Cardiac muscle cell (in vitro differentiated cells and primary cell): Measurements from ENCODE around the gene MUC16. TPM values are rescaled to one million over a fixed set of nuclear protein-coding genes. Genes with fewer than 3 reads are reported as not detected.

Experiments
- DNase-seq, 2 donors: peaks; one replicate each; pipeline versions ENCODE4 v3.0.0 to v3.0.0-alpha.2; 2010 to 2017; ENCODE audit warnings: low read depth in 1 of 2, low spot score in 1 of 2
- H3K27ac ChIP-seq: fragments of 200-600 bp; sonication (generic); 2 replicates; pipeline ENCODE4 v1.5.1; 2016
- H3K27me3 ChIP-seq: fragments of 200-600 bp; sonication (generic); 2 replicates; pipeline ENCODE4 v1.6.0; 2016; ENCODE audit warnings: control low read depth
- H3K36me3 ChIP-seq: fragments of 200-600 bp; sonication (generic); 2 replicates; pipeline ENCODE4 v1.5.1; 2016; ENCODE audit warnings: control low read depth
- H3K4me1 ChIP-seq: fragments of 200-600 bp; sonication (generic); 2 replicates; pipeline ENCODE4 v1.8.1; 2017; ENCODE audit warnings: low read depth, mild to moderate bottlenecking, mixed run types
- H3K4me3 ChIP-seq: fragments of 200-600 bp; sonication (generic); 2 replicates; pipeline ENCODE4 v1.5.1; 2016; ENCODE audit warnings: mild to moderate bottlenecking
- H3K9me3 ChIP-seq: fragments of 200-600 bp; sonication (generic); 2 replicates; pipeline ENCODE4 v1.5.1; 2017; ENCODE audit warnings: low read depth, mild to moderate bottlenecking, control low read depth
- CTCF ChIP-seq: IDR thresholded peaks from 2 replicates; pipeline ENCODE4 v1.5.1; 2012; ENCODE audit warnings: low read depth, mild to moderate bottlenecking, low read length
- polyA plus RNA-seq: library from polyadenylated mRNA; unstranded; fragments of >200 nt; fragmentation: Nextera tagmentation; extraction: Ambion mirVana; gene quantifications from 2 replicates; pipeline ENCODE4 v1.2.1, GENCODE V29; 2016
- total RNA-seq: library from RNA; depleted of rRNA; stranded (reverse); fragments of >200 nt; gene quantifications from 2 replicates; pipeline ENCODE4 v1.2.3, GENCODE V29; 2016

The MUC16 gene
- total and polyA plus RNA-seq, 2 experiments from 2014 or later: not detected

GRCh38 chr19:9018163-9018875 is 8.1 kb upstream of the MUC16 start:
- no peak for TF ChIP-seq CTCF
- H3K4me3 ChIP-seq: no peak overlapping the region
- no peak overlapping the region for H3K27ac ChIP-seq
- no peak for DNase-seq
- H3K27me3 ChIP-seq: no peaks in the 10 kb centered on the region
- no peaks in the 10 kb centered on the region for H3K4me1 ChIP-seq
- H3K36me3 ChIP-seq: no peaks in the 10 kb centered on the region
- no peaks in the 10 kb centered on the region for H3K9me3 ChIP-seq

- Histone ChIP-seq H3K4me1 (no peaks in the 10 kb centered on the region), H3K27ac (no peak overlapping the region), H3K27me3 (no peaks in the 10 kb centered on the region), H3K9me3 (no peaks in the 10 kb centered on the region), H3K4me3 (no peak overlapping the region), H3K36me3 (no peaks in the 10 kb centered on the region)
- no peak for TF ChIP-seq CTCF
- DNase-seq: no peak
Measured at GRCh38 chr19:9014803-9015202, 4.6 kb upstream of the MUC16 start.

- TF ChIP-seq CTCF: no peak
- H3K27me3 ChIP-seq: no peaks in the 10 kb centered on the region
- no peak for DNase-seq
- H3K4me1 ChIP-seq: no peaks in the 10 kb centered on the region
- H3K36me3 ChIP-seq: no peaks in the 10 kb centered on the region
- no peak overlapping the region for H3K4me3 ChIP-seq
- no peak overlapping the region for H3K27ac ChIP-seq
- H3K9me3 ChIP-seq: no peaks in the 10 kb centered on the region
Measured at GRCh38 chr19:9013988-9014387, 3.8 kb upstream of the MUC16 start.

GRCh38 chr19:9011875-9012274 is 1.7 kb upstream of the MUC16 start:
- no peak for DNase-seq
- TF ChIP-seq CTCF: no peak
- Histone ChIP-seq H3K27ac (no peak overlapping the region), H3K9me3 (no peaks in the 10 kb centered on the region), H3K4me3 (no peak overlapping the region), H3K4me1 (no peaks in the 10 kb centered on the region), H3K36me3 (no peaks in the 10 kb centered on the region), H3K27me3 (no peaks in the 10 kb centered on the region)

- no peak overlapping the region for H3K4me3 ChIP-seq
- H3K9me3 ChIP-seq: no peaks in the 10 kb centered on the region
- no peaks in the 10 kb centered on the region for H3K27me3 ChIP-seq
- H3K4me1 ChIP-seq: no peaks in the 10 kb centered on the region
- no peak for DNase-seq
- no peak overlapping the region for H3K27ac ChIP-seq
- no peak for TF ChIP-seq CTCF
- no peaks in the 10 kb centered on the region for H3K36me3 ChIP-seq
Measured at GRCh38 chr19:9010693-9011092, 484 bp upstream of the MUC16 start.

- Histone ChIP-seq H3K27ac (no peak overlapping the region), H3K4me1 (no peaks in the 10 kb centered on the region), H3K27me3 (no peaks in the 10 kb centered on the region), H3K9me3 (no peaks in the 10 kb centered on the region), H3K4me3 (no peak overlapping the region), H3K36me3 (no peaks in the 10 kb centered on the region)
- no peak for TF ChIP-seq CTCF
- no peak for DNase-seq
Measured at GRCh38 chr19:9009431-9009830, 778 bp downstream of the MUC16 start.
